Upper lobe of right lung (tissue), 1 donor: ENCODE results near the gene PRKAG3. TPM values are rescaled to one million over a fixed set of nuclear protein-coding genes. Genes with fewer than 3 reads are reported as not detected.

Source experiments
- ATAC-seq: fragments of 200-7000 bp; cut with Tn5 transposase; one replicate; pipeline ENCODE4 v1.9.1; 2020; ENCODE audit warnings: mild to moderate bottlenecking, moderate library complexity
- DNase-seq: peaks from one replicate; pipeline ENCODE4 v3.0.0-alpha.2; 2020
- H3K27ac ChIP-seq: fragments of 200-600 bp; one replicate; pipeline ENCODE4 v1.8.0; 2022
- H3K27me3 ChIP-seq: fragments of 200-600 bp; one replicate; pipeline ENCODE4 v1.8.0; 2022; ENCODE audit warnings: mild to moderate bottlenecking
- H3K36me3 ChIP-seq: fragments of 200-600 bp; one replicate; pipeline ENCODE4 v1.8.0; 2022
- H3K4me1 ChIP-seq: fragments of 200-600 bp; one replicate; pipeline ENCODE4 v1.8.0; 2022
- H3K4me3 ChIP-seq: fragments of 200-600 bp; one replicate; pipeline ENCODE4 v1.8.0; 2022; ENCODE audit warnings: mild to moderate bottlenecking
- H3K9me3 ChIP-seq: fragments of 200-600 bp; one replicate; pipeline ENCODE4 v1.8.0; 2022
- CTCF ChIP-seq: fragments of 200-600 bp; IDR thresholded peaks from one replicate; pipeline ENCODE4 v1.8.0; 2022; ENCODE audit warnings: antibody characterized with exemption
- intact Hi-C: fragments of 100-400 bp; cut with DNase I; formaldehyde crosslinking; loops from one replicate; pipeline ENCODE4 v1.11.0; 2022
- total RNA-seq: library from RNA; stranded (reverse); fragmentation: NEBNext Ultra II Directional; extraction: Animal tissue kit (Norgen Biotek cat#: 25700); gene quantifications from one replicate; pipeline ENCODE4 v1.2.1, GENCODE V29; 2021
- donor health status: DM: no; HTN: yes; CAD: no; lungs with severe emphysema.

Gene PRKAG3
- total RNA-seq, 1 donor from 2014 or later, result not detected

- ATAC-seq, result no peak
- H3K27me3 ChIP-seq, result no peaks in the 10 kb centered on the region
- TF ChIP-seq CTCF, result no peak
- no peaks in the 10 kb centered on the region for H3K4me1 ChIP-seq
- intact Hi-C loops, result no loop called here
- peak; percentile 29 for DNase-seq
- H3K9me3 ChIP-seq, result no peaks in the 10 kb centered on the region
- no peak overlapping the region for H3K4me3 ChIP-seq
- H3K27ac ChIP-seq, result no peak overlapping the region
- H3K36me3 ChIP-seq, result no peaks in the 10 kb centered on the region
These were observed 4.8 kb downstream of the PRKAG3 start for GRCh38 chr2:218826791-218827190.

GRCh38 chr2:218824004-218824403, 7.6 kb downstream of the PRKAG3 start:
- no peaks in the 10 kb centered on the region for H3K4me1 ChIP-seq
- no peak for DNase-seq
- TF ChIP-seq CTCF, result no peak
- no peak overlapping the region for H3K4me3 ChIP-seq
- no peak overlapping the region for H3K27ac ChIP-seq
- no peaks in the 10 kb centered on the region for H3K9me3 ChIP-seq
- intact Hi-C loops, result no loop called here
- H3K27me3 ChIP-seq, result no peaks in the 10 kb centered on the region
- no peak for ATAC-seq
- H3K36me3 ChIP-seq, result peaks cover 3% of the 10 kb centered on the region

- Histone ChIP-seq H3K36me3 (peaks cover 4% of the 10 kb centered on the region), H3K9me3 (no peaks in the 10 kb centered on the region), H3K27me3 (no peaks in the 10 kb centered on the region), H3K4me3 (no peak overlapping the region), H3K27ac (no peak overlapping the region), H3K4me1 (no peaks in the 10 kb centered on the region)
- no peak for DNase-seq
- intact Hi-C loops, result no loop called here
- ATAC-seq, result no peak
- TF ChIP-seq CTCF, result no peak
These were observed 8.3 kb downstream of the PRKAG3 start for GRCh38 chr2:218823196-218823855.

GRCh38 chr2:218822622-218823021, 9.0 kb downstream of the PRKAG3 start:
- no peaks in the 10 kb centered on the region for H3K27me3 ChIP-seq
- no peak overlapping the region for H3K27ac ChIP-seq
- no peak for TF ChIP-seq CTCF
- peaks cover 8% of the 10 kb centered on the region for H3K36me3 ChIP-seq
- no peaks in the 10 kb centered on the region for H3K9me3 ChIP-seq
- DNase-seq (no peak), ATAC-seq (no peak)
- H3K4me1 ChIP-seq, result no peaks in the 10 kb centered on the region
- intact Hi-C loops, result no loop called here
- no peak overlapping the region for H3K4me3 ChIP-seq

- peak overlapping the region; percentile 68 for H3K27ac ChIP-seq
- no peak overlapping the region for H3K4me3 ChIP-seq
- DNase-seq (no peak), ATAC-seq (peak; percentile 13)
- no peaks in the 10 kb centered on the region for H3K4me1 ChIP-seq
- H3K27me3 ChIP-seq, result no peaks in the 10 kb centered on the region
- no peak for TF ChIP-seq CTCF
- intact Hi-C loops, result no loop called here
- peaks cover 8% of the 10 kb centered on the region for H3K36me3 ChIP-seq
- no peaks in the 10 kb centered on the region for H3K9me3 ChIP-seq
These were observed 9.9 kb downstream of the PRKAG3 start for GRCh38 chr2:218821605-218822211.
